Heart right ventricle (tissue), 16 donors: ENCODE data around the gene ITGB2. TPM values are rescaled to one million over a fixed set of nuclear protein-coding genes. Genes with fewer than 3 reads are reported as not detected.

Experiments used
- ATAC-seq, 8 donors: fragments of 200-7000 bp; cut with Tn5 transposase; one replicate each; pipeline ENCODE4 v1.9.1; 2020; ENCODE audit warnings: mild to moderate bottlenecking in 8 of 8, moderate library complexity in 8 of 8, moderate number of reproducible peaks in 1 of 8
- DNase-seq, 2 donors: peaks; one replicate each; pipeline ENCODE4 v3.0.0-alpha.2; 2020
- H3K27ac ChIP-seq, 10 donors: fragments of 200-600 bp; sonication (generic) in 2 of 10; one replicate each; pipeline versions ENCODE4 v1.5.0 to v1.8.0; 2020 to 2022; ENCODE audit warnings: mild to moderate bottlenecking in 3 of 10
- H3K27me3 ChIP-seq, 7 donors: fragments of 200-600 bp; one replicate each; pipeline ENCODE4 v1.8.0; 2021 to 2022; ENCODE audit warnings: mild to moderate bottlenecking in 2 of 7
- H3K36me3 ChIP-seq, 9 donors: fragments of 200-600 bp; sonication (generic) in 1 of 9; one replicate each; pipeline versions ENCODE4 v1.5.0 to v1.8.0; 2020 to 2022; ENCODE audit warnings: mild to moderate bottlenecking in 2 of 9
- H3K4me1 ChIP-seq, 9 donors: fragments of 200-600 bp; sonication (generic) in 1 of 9; one replicate each; pipeline versions ENCODE4 v1.5.0 to v1.8.0; 2020 to 2022; ENCODE audit warnings: mild to moderate bottlenecking in 4 of 9
- H3K4me3 ChIP-seq, 10 donors: fragments of 200-600 bp; sonication (generic) in 2 of 10; one replicate each; pipeline versions ENCODE4 v1.5.0 to v1.8.0; 2020 to 2022; ENCODE audit warnings: mild to moderate bottlenecking in 7 of 10, moderate library complexity in 2 of 10
- H3K9me3 ChIP-seq, 11 donors: fragments of 200-600 bp in 10 of 11; sonication (generic) in 2 of 11; one replicate each; pipeline versions ENCODE4 v1.5.0 to v1.8.0; 2013 to 2022; ENCODE audit warnings: mild to moderate bottlenecking in 2 of 11, control low read depth in 1 of 11, moderate library complexity in 1 of 11
- CTCF ChIP-seq, 9 donors: fragments of 200-600 bp; sonication (generic) in 2 of 9; IDR thresholded peaks; one replicate each; pipeline versions ENCODE4 v1.5.0 to v1.8.0; 2021 to 2022; ENCODE audit warnings: antibody characterized with exemption in 9 of 9, mild to moderate bottlenecking in 5 of 9, moderate library complexity in 1 of 9
- WGBS, 2 donors: extraction: QIAGEN DNeasy Blood & Tissue Kit; methylation state at CpG; one replicate each; pipeline ENCODE4 v1.1.7; 2013; ENCODE audit warnings: inconsistent platforms in 1 of 2; 5-methylcytosine and 5-hydroxymethylcytosine counted together
- intact Hi-C, 10 donors: fragments of 100-400 bp; cut with DNase I; formaldehyde crosslinking; loops; one replicate each; pipeline versions ENCODE4 v1.11.1 to v1.14.2; 2022
- polyA plus RNA-seq, 2 donors: library from polyadenylated mRNA; stranded (reverse); fragments of 200-250 nt; gene quantifications; one replicate each; pipeline ENCODE4 v1.2.3, GENCODE V29; 2013
- total RNA-seq, 10 donors: library from RNA; stranded (reverse); fragmentation: NEBNext Ultra II Directional in 3 of 10; extraction: Animal tissue kit (Norgen Biotek cat#: 25700) in 3 of 10; gene quantifications; one replicate each; pipeline versions ENCODE4 v1.2.1 to v1.2.4, GENCODE V29; 2021 to 2023
- donor health status: Arrhythmogenic right ventricular cardiomyopathy.
- donor health status: ischemic (EF 13 %, LVEDD 7.1; RV severe dilation, severe dysfunction).
- donor health status: healthy with polysubstance abuse.
- donor health status: DM: no; HTN: yes; CAD: no.
- donor health status: DM: no; HTN: no; CAD: no.
- donor health status: ischemic (EF 25% LVEDD 6.9; RV normal size, moderate dysfunction).
- donor health status: ischemic (EF 25% LVEDD 5.7; RV mildly dilated, moderate dysfunction).
- donor health status: healthy.
- donor health status: DM: yes; HTN: yes; CAD: no.
- donor health status: Ischemic cardiomyopathy.
- donor health status: ischemic (EF 35%, LVEDD 5.7; RV mildly dilated, moderate dysfunction).
- donor health status: nonischemic (EF 11% LVEDD 7.7; RV severe dilation, severe dysfunction).
- donor health status: DM: yes; HTN: yes; CAD: no.
- donor health status: PGD.
- donor health status: ischemic (EF 29% LVEDD 5.4; RV normal size, mild dysfunction).
- donor health status: nonischemic (EF 23%, LVEDD 6.1; RV moderate dilation, normal function).

Gene ITGB2
- total and polyA plus RNA-seq, 12 donors = 5.1 to 151 (median 11.4) TPM

- no peak for TF ChIP-seq CTCF (IDR thresholded peaks at IDR 0.05)
- no peaks in the 10 kb centered on the region for H3K27me3 ChIP-seq
- DNase-seq (no peak), ATAC-seq (peak in 1 of 8 donors; percentile 1)
- no peaks in the 10 kb centered on the region for H3K9me3 ChIP-seq
- H3K36me3 ChIP-seq = peaks cover 0 to 45% (median 7%) of the 10 kb centered on the region in 9 donors
- 81 to 83% methylated on average over 16 of the region's 16 CpGs for WGBS, 2 donors
- H3K4me3 ChIP-seq = no peak overlapping the region
- H3K4me1 ChIP-seq = peaks cover 13 to 78% (median 49%) of the 10 kb centered on the region in 9 donors
- intact Hi-C loops = loop anchor here in 9 of 10 donors (2.0 to 10.0 kb wide), 8 partner anchors 129 to 876 kb away; no protein-coding TSS in a partner anchor
- H3K27ac ChIP-seq = peak overlapping the region in 8 of 10 donors; percentile 42 to 86 (median 82)
Measured at GRCh38 chr21:44948426-44949120, 27.9 kb upstream of the ITGB2 start.

- Histone ChIP-seq H3K9me3 (no peaks in the 10 kb centered on the region), H3K27ac (peak overlapping the region in 9 of 10 donors; percentile 58 to 88 (median 80)), H3K4me3 (no peak overlapping the region), H3K4me1 (peaks cover 13 to 75% (median 43%) of the 10 kb centered on the region in 9 donors), H3K27me3 (no peaks in the 10 kb centered on the region), H3K36me3 (peaks cover 0 to 46% (median 7%) of the 10 kb centered on the region in 9 donors)
- DNase-seq (peak in 1 of 2 donors; percentile 78), ATAC-seq (peak in 3 of 8 donors; percentile 16 to 19 (median 16))
- intact Hi-C loops = loop anchor here in 9 of 10 donors (2.0 to 10.0 kb wide), 8 partner anchors 129 to 877 kb away; no protein-coding TSS in a partner anchor
- TF ChIP-seq CTCF (IDR thresholded peaks at IDR 0.05) = peak in 1 of 9 donors; percentile 8
- WGBS, 2 donors = 85 to 87% methylated on average over 30 to 33 of the region's 33 CpGs
Measured at GRCh38 chr21:44947930-44948331, 27.2 kb upstream of the ITGB2 start.

- Histone ChIP-seq H3K9me3 (no peaks in the 10 kb centered on the region), H3K36me3 (peaks cover 0 to 49% (median 7%) of the 10 kb centered on the region in 9 donors), H3K4me3 (peak overlapping the region in 1 of 10 donors; percentile 5), H3K27ac (peak overlapping the region; percentile 46 to 88 (median 78)), H3K4me1 (peaks cover 13 to 75% (median 41%) of the 10 kb centered on the region in 9 donors), H3K27me3 (no peaks in the 10 kb centered on the region)
- peak in 7 of 8 donors; percentile 9 to 62 (median 47) for ATAC-seq
- intact Hi-C loops = loop anchor here in 5 of 10 donors (2.0 to 10.0 kb wide), 5 partner anchors 130 to 877 kb away; no protein-coding TSS in a partner anchor
- TF ChIP-seq CTCF (IDR thresholded peaks at IDR 0.05) = no peak
- DNase-seq = peak in 1 of 2 donors; percentile 58
- WGBS, 2 donors = 56 to 60% methylated on average over 22 of the region's 22 CpGs
Measured at GRCh38 chr21:44947111-44947929, 26.6 kb upstream of the ITGB2 start.
